HepG2 (cell line): ENCODE data around the gene SESN1. TPM values are rescaled to one million over a fixed set of nuclear protein-coding genes. Genes with fewer than 3 reads are reported as not detected.

Experiments
- ATAC-seq: fragments of 200-7000 bp; cut with Tn5 transposase; 3 replicates; pipeline ENCODE4 v1.9.1; 2020; ENCODE audit warnings: mild to moderate bottlenecking, moderate library complexity
- BruUV-seq: library from RNA; stranded (reverse); fragments of 400-500 nt; replicated peaks from 2 replicates; lab custom pipeline; 2021; lab: Mats Ljungman, UMichigan
- CTCF ChIA-PET: fragments of 300-600 bp; formaldehyde crosslinking; extraction: SDS; loops from one replicate; lab custom pipeline; 2021; ENCODE audit warnings: low total read pairs, inconsistent platforms, low intra/inter-chr PET ratio; lab: Yijun Ruan, JAX
- POLR2A ChIA-PET: fragments of 350-600 bp; sonication (Branson Sonifier 250); formaldehyde crosslinking; loops from one replicate; lab custom pipeline; 2020; ENCODE audit warnings: antibody characterized with exemption, inconsistent platforms; lab: Yijun Ruan, JAX
- DNase-seq: peaks from one replicate; pipeline ENCODE4 v3.0.0-alpha.2; 2015; ENCODE audit warnings: low spot score
- FAIRE-seq: peaks from 3 replicates; lab custom pipeline; 2011; peaks lifted over from hg19 to GRCh38; lab: Jason Lieb, UNC
- H2AFZ ChIP-seq: one replicate; pipeline ENCODE4 v1.6.1; 2011; ENCODE audit warnings: low read length, inconsistent platforms
- H3K27ac ChIP-seq: fragments of 300-600 bp; 3 replicates; pipeline ENCODE4 v1.8.0; 2011; ENCODE audit warnings: mixed run types, mild to moderate bottlenecking, mixed read lengths, low read length, inconsistent platforms; ENCODE audit not compliant: insufficient read depth; ENCODE audit errors: extremely low read length
- H3K27me3 ChIP-seq, 2 experiments: fragments of 200-600 bp in 1 of 2; 2 replicates in 1 of 2; 3 replicates in 1 of 2; pipeline versions ENCODE4 v1.6.0 to v1.8.0; 2011; ENCODE audit warnings: low read length in 2 of 2, mild to moderate bottlenecking in 2 of 2, moderate library complexity in 2 of 2, inconsistent platforms in 1 of 2; ENCODE audit not compliant: insufficient read depth in 2 of 2, control insufficient read depth in 1 of 2
- H3K36me3 ChIP-seq, 2 experiments: fragments of 200-600 bp in 1 of 2; replicated peaks in 1 of 2; 2 replicates in 1 of 2; 3 replicates in 1 of 2; pipeline versions ENCODE4 v1.5.1 to v1.8.0; 2011; ENCODE audit warnings: low read length in 2 of 2, inconsistent platforms in 1 of 2; ENCODE audit not compliant: insufficient read depth in 2 of 2, control insufficient read depth in 1 of 2
- H3K4me1 ChIP-seq: 2 replicates; pipeline ENCODE4 v1.5.1; 2012; ENCODE audit warnings: low read length, inconsistent platforms; ENCODE audit not compliant: insufficient read depth
- H3K4me2 ChIP-seq: 2 replicates; pipeline ENCODE4 v1.6.0; 2011; ENCODE audit warnings: low read depth, low read length, inconsistent platforms
- H3K4me3 ChIP-seq, 3 experiments: fragments of 200-600 bp in 1 of 3; sonication (generic), shearing (Covaris generic) in 1 of 3; replicated peaks in 1 of 3; 2 replicates each; pipeline ENCODE4 v1.5.1; 2011 to 2016; ENCODE audit warnings: low read length in 3 of 3, inconsistent platforms in 2 of 3, low read depth in 2 of 3, mild to moderate bottlenecking in 2 of 3, control low read depth in 1 of 3, mixed read lengths in 1 of 3; ENCODE audit not compliant: insufficient read depth in 1 of 3
- H3K79me2 ChIP-seq: one replicate; pipeline ENCODE4 v1.6.1; 2011; ENCODE audit warnings: low read length, inconsistent platforms; ENCODE audit not compliant: insufficient read depth
- H3K9ac ChIP-seq: 2 replicates; pipeline ENCODE4 v1.6.0; 2011; ENCODE audit warnings: mild to moderate bottlenecking, low read depth, low read length, inconsistent platforms; ENCODE audit not compliant: insufficient read depth
- H3K9me3 ChIP-seq: 2 replicates; pipeline ENCODE4 v1.5.1; 2012; ENCODE audit warnings: mild to moderate bottlenecking, low read length
- H4K20me1 ChIP-seq: 2 replicates; pipeline ENCODE4 v1.6.0; 2011; ENCODE audit warnings: inconsistent platforms, mild to moderate bottlenecking, low read length, moderate library complexity; ENCODE audit not compliant: insufficient read depth
- ARNT2 ChIP-seq: sonication (generic); formaldehyde crosslinking; IDR thresholded peaks from 2 replicates; pipeline ENCODE4 v1.8.0; 2022; ENCODE audit warnings: mild to moderate bottlenecking, low read depth, missing genetic modification reagents, moderate library complexity
- EED ChIP-seq: sonication (generic); formaldehyde crosslinking; IDR thresholded peaks from 2 replicates; pipeline ENCODE4 v1.5.0; 2020; ENCODE audit warnings: mild to moderate bottlenecking, missing genetic modification reagents
- HNF1A ChIP-seq, 2 experiments: sonication (generic) in 1 of 2; formaldehyde crosslinking in 1 of 2; IDR thresholded peaks; 2 replicates each; pipeline versions ENCODE4 v1.4.0 to v1.6.1; 2016 to 2020; ENCODE audit warnings: borderline replicate concordance in 1 of 2, low read depth in 1 of 2, mild to moderate bottlenecking in 1 of 2, missing genetic modification reagents in 1 of 2
- NFIC ChIP-seq: IDR thresholded peaks from 2 replicates; pipeline ENCODE4 v1.6.1; 2012; ENCODE audit warnings: mild to moderate bottlenecking, low read length, inconsistent platforms
- SP5 ChIP-seq: IDR thresholded peaks from 2 replicates; pipeline ENCODE4 v1.6.1; 2016; ENCODE audit warnings: low read depth, borderline replicate concordance
- ZNF10 ChIP-seq: sonication (generic); formaldehyde crosslinking; IDR thresholded peaks from 2 replicates; pipeline ENCODE4 v1.4.0; 2020; ENCODE audit warnings: mild to moderate bottlenecking, low read depth, missing genetic modification reagents, borderline replicate concordance
- ZNF138 ChIP-seq: sonication (generic); formaldehyde crosslinking; IDR thresholded peaks from 2 replicates; pipeline ENCODE4 v1.5.0; 2020; ENCODE audit warnings: mild to moderate bottlenecking, low read depth, missing genetic modification reagents
- ZNF280B ChIP-seq: sonication (generic); formaldehyde crosslinking; IDR thresholded peaks from 2 replicates; pipeline ENCODE4 v1.5.0; 2020; ENCODE audit warnings: missing genetic modification reagents, mild to moderate bottlenecking, borderline replicate concordance
- ZNF569 ChIP-seq: sonication (generic); formaldehyde crosslinking; IDR thresholded peaks from 2 replicates; pipeline ENCODE4 v1.5.0; 2020; ENCODE audit warnings: mild to moderate bottlenecking, missing genetic modification reagents, moderate library complexity, borderline replicate concordance
- ZNF576 ChIP-seq: sonication (generic); formaldehyde crosslinking; IDR thresholded peaks from 2 replicates; pipeline ENCODE4 v1.4.0; 2020; ENCODE audit warnings: mild to moderate bottlenecking, missing genetic modification reagents
- ZNF616 ChIP-seq: sonication (generic); formaldehyde crosslinking; IDR thresholded peaks from 2 replicates; pipeline ENCODE4 v1.5.0; 2020; ENCODE audit warnings: low read depth, mild to moderate bottlenecking, missing genetic modification reagents
- ZNF780A ChIP-seq: sonication (generic); formaldehyde crosslinking; IDR thresholded peaks from 2 replicates; pipeline ENCODE4 v1.8.0; 2022; ENCODE audit warnings: mild to moderate bottlenecking, missing genetic modification reagents, moderate library complexity
- ZSCAN29 ChIP-seq: sonication (generic); formaldehyde crosslinking; conservative IDR thresholded peaks from 2 replicates; pipeline ENCODE4 v1.4.0; 2020; ENCODE audit warnings: mild to moderate bottlenecking, missing genetic modification reagents
- WGBS: methylation state at CpG from one replicate; pipeline ENCODE4 v1.1.6; 2017; ENCODE audit warnings: low lambda C conversion rate; 5-methylcytosine and 5-hydroxymethylcytosine counted together
- in situ Hi-C: cut with HindIII; loops from 2 replicates; pipeline ENCODE4 v1.10.0; 2017; ENCODE audit warnings: low pct_unique_long_range_greater_than_20kb; ENCODE audit not compliant: extremely low pct_ligation_motif_present
- intact Hi-C: fragments of 100-400 bp; cut with micrococcal nuclease; formaldehyde crosslinking; loops from one replicate; pipeline ENCODE4 v1.10.0; 2022; ENCODE audit not compliant: unreplicated experiment
- polyA plus RNA-seq, 8 experiments: library from polyadenylated mRNA; depleted of rRNA in 3 of 8; stranded (reverse) in 7 of 8; unstranded in 1 of 8; fragments of >200 nt; fragmentation: Illumina TruSeq in 4 of 8; extraction: Trizol in 4 of 8; gene quantifications; 2 replicates each; pipeline versions ENCODE4 v1.2.1 to v1.2.3, GENCODE V29; 2011 to 2016; ENCODE audit warnings: low read depth in 4 of 8, missing spikeins in 1 of 8, mixed read lengths in 1 of 8; ENCODE audit not compliant: insufficient read depth in 1 of 8
- total RNA-seq, 5 experiments: library from RNA; depleted of rRNA; stranded (reverse); fragments of >200 nt; fragmentation: Illumina TruSeq; extraction: Trizol; gene quantifications; 2 replicates each; pipeline ENCODE4 v1.2.3, GENCODE V29; 2016; ENCODE audit warnings: low read depth in 1 of 5

SESN1 gene
- total and polyA plus RNA-seq, 2 of the 13 experiments (the other 11 are each of a cell fraction or from before 2014, with no cell fraction given) = 24.9 to 44.7 TPM

GRCh38 chr6:109045493-109045892 lies 49.2 kb downstream of the SESN1 start:
- Histone ChIP-seq H3K79me2 (no peaks in the 10 kb centered on the region), H3K27ac (no peak overlapping the region), H3K4me2 (no peak overlapping the region), H3K9me3 (no peaks in the 10 kb centered on the region)
- in situ Hi-C loops = no loop called here
- 100% methylated on average over 1 of the region's 1 CpG for WGBS
- TF ChIP-seq SP5 (CRISPR knock-in tag) (no peak), ZNF576 (CRISPR knock-in tag) (no peak), NFIC (no peak), ZNF616 (CRISPR knock-in tag) (no peak), ZNF10 (CRISPR knock-in tag) (no peak), ARNT2 (no peak)
- TF ChIP-seq, all 625 proteins: peak for 0
- DNase-seq (no peak), ATAC-seq (no peak), FAIRE-seq (no peak)
- H4K20me1 ChIP-seq = no peaks in the 10 kb centered on the region
- intact Hi-C loops = no loop called here
- H3K4me3 ChIP-seq = no peak overlapping the region
- no peak overlapping the region for H2AFZ ChIP-seq
- no TSS peak for BruUV-seq
- H3K36me3 ChIP-seq = no peaks in the 10 kb centered on the region
- POLR2A ChIA-PET = no interaction called here
- H3K9ac ChIP-seq = no peak overlapping the region
- peaks cover 26% of the 10 kb centered on the region for H3K4me1 ChIP-seq
- H3K27me3 ChIP-seq = no peaks in the 10 kb centered on the region
- CTCF ChIA-PET = no interaction called here

GRCh38 chr6:109039795-109040194 lies 54.9 kb downstream of the SESN1 start:
- POLR2A ChIA-PET = no interaction called here
- no peak overlapping the region for H3K4me2 ChIP-seq
- H3K9ac ChIP-seq = no peak overlapping the region
- WGBS = 56% methylated on average over 2 of the region's 2 CpGs
- FAIRE-seq = no peak
- no TSS peak for BruUV-seq
- in situ Hi-C loops = no loop called here
- no peaks in the 10 kb centered on the region for H3K79me2 ChIP-seq
- H3K4me1 ChIP-seq = 0 out of 2 replicates have a peak, but pooled peaks cover 5% of the 10 kb centered on the region
- CTCF ChIA-PET = no interaction called here
- no peaks in the 10 kb centered on the region for H4K20me1 ChIP-seq
- H3K27me3 ChIP-seq = no peaks in the 10 kb centered on the region
- H3K9me3 ChIP-seq = no peaks in the 10 kb centered on the region
- intact Hi-C loops = no loop called here
- H2AFZ ChIP-seq = no peak overlapping the region
- no peak overlapping the region for H3K27ac ChIP-seq
- DNase-seq = no peak
- peak; percentile 43; the same call in 1 of the 3 replicates for ATAC-seq
- H3K4me3 ChIP-seq = no peak overlapping the region
- no peaks in the 10 kb centered on the region for H3K36me3 ChIP-seq
- TF ChIP-seq ZNF780A (CRISPR knock-in tag) = no peak
- no peak for TF ChIP-seq ZNF280B
- TF ChIP-seq ZNF138 (CRISPR knock-in tag) = no peak
- TF ChIP-seq ZSCAN29 (CRISPR knock-in tag) = no peak
- TF ChIP-seq HNF1A (IDR thresholded peaks at IDR 0.05; ENCODE audit: low read depth) = no peak
- TF ChIP-seq HNF1A (CRISPR knock-in tag; IDR thresholded peaks at IDR 0.05; ENCODE audit: borderline replicate concordance) = no peak
- TF ChIP-seq ZNF569 (CRISPR knock-in tag) = no peak
- no peak for TF ChIP-seq EED (CRISPR knock-in tag)
